Measurements from ENCODE around the gene TRIM49D1.
"Not testable (repeated sequence)": the region's sequence is repeated elsewhere in the genome, so short reads cannot be mapped to it uniquely, and the experiment has no call there.

TRIM49D1 gene

DNA sequence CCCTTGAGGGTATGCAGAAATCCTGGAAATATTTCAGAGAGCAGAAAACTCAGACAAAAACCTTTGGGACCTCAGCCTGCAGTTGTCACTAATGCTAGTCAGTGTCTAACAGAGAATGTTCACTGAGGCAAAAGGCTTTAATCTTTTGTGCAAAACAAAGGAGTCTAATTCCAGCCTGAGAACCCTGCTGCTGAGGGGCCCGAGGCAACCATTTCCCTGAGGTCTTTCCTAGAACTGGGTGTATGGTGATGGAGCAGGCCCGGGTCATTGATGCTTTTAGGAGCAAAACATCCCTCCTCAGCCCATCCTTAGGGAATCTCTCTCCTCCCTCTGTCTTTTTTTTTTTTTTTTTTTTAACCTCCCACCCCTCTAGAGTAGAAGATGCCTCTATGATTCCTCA is 49.5 kb downstream of the TRIM49D1 start:
- not testable (repeated sequence) for H3K9me2 ChIP-seq (replicated peaks; ENCODE audit: insufficient read depth, low read length); H3K4me1 ChIP-seq (ENCODE audit: low read length); H3F3A ChIP-seq (ENCODE audit: insufficient read depth, low read length); H3K9me3 ChIP-seq (replicated peaks; ENCODE audit: insufficient read depth, low read length); H3K4me3 ChIP-seq (ENCODE audit: low read length); H3K27ac ChIP-seq (ENCODE audit: low read length); H3K4me2 ChIP-seq (ENCODE audit: low read depth, low read length); DNase-seq; H3K9ac ChIP-seq (ENCODE audit: low read length); H2AFZ ChIP-seq (ENCODE audit: low read length); H3K79me2 ChIP-seq (ENCODE audit: low read length); H4K20me1 ChIP-seq (ENCODE audit: insufficient read depth, low read length); H3K27me3 ChIP-seq (replicated peaks; ENCODE audit: insufficient read depth, low read length); H3K36me3 ChIP-seq (replicated peaks; ENCODE audit: insufficient read depth, low read length)

DNA sequence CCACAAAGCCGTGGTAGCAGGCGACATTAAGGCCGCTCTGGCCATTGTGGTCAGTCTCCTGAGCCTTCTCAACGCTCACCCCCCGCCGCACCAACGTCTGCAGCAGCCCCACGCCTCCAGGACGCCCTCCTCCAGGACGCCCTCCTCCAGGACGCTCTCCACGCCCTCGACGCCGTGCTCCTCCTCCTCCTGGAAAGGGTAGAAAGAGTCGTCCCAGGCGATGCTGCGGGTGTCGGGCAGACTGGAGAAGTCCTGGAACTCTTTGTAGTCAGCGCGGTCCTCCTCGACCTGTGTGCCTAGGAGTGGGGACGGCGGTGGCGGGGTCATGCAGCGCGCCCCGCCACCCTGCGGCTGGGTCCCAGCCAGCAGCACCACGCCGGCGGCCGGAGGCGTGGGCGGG is 56.8 kb downstream of the TRIM49D1 start:
- not testable (repeated sequence) for H4K20me1 ChIP-seq (ENCODE audit: insufficient read depth, low read length); H3K27me3 ChIP-seq (replicated peaks; ENCODE audit: insufficient read depth, low read length); H3K4me2 ChIP-seq (ENCODE audit: low read depth, low read length); H2AFZ ChIP-seq (ENCODE audit: low read length); H3K79me2 ChIP-seq (ENCODE audit: low read length); H3F3A ChIP-seq (ENCODE audit: insufficient read depth, low read length); H3K9ac ChIP-seq (ENCODE audit: low read length); H3K36me3 ChIP-seq (replicated peaks; ENCODE audit: insufficient read depth, low read length); DNase-seq; H3K4me3 ChIP-seq (ENCODE audit: low read length); H3K9me3 ChIP-seq (replicated peaks; ENCODE audit: insufficient read depth, low read length); H3K9me2 ChIP-seq (replicated peaks; ENCODE audit: insufficient read depth, low read length); H3K4me1 ChIP-seq (ENCODE audit: low read length); H3K27ac ChIP-seq (ENCODE audit: low read length)

DNA sequence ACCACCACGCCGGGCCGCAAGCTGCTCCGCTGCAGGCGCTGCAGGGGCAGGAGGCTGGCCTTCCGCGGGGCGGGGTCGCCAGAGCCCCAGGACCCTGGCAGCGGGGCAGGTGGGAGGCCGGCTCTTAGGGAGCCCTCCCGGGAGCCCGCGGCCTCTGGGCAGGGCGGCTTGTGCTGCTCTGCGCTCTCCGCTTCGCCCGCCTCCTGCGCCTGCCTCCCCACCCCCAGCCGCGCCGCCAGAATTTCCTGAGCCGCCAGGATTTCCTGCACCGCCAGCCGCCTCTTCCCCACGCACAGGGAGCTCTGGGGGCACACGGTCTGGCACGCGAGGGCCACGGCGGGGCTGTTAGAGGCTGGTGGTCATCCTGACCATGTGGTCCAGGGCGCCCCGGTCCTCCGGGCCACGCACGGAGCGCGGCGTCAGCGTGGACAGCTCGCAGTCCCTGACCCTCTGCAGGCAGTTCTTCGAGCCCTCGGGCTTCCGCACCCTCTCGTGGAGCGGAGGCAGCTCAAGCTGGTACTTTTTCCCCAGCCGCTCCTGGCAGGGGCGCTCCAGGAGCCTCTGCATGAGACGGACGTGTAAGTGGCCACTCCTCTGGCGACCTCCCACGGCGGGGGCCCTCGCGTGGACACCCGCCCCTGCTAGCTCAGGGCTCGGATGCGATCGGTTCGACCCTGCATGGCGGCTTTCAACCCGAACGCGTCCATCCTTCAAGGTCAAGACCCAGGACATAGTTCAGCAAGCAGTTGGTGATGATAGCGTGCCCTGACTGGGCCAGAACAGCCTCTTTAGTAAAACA is 57.9 kb downstream of the TRIM49D1 start:
- H3K36me3 ChIP-seq (replicated peaks; ENCODE audit: insufficient read depth, low read length); H3F3A ChIP-seq (ENCODE audit: insufficient read depth, low read length); H3K4me2 ChIP-seq (ENCODE audit: low read depth, low read length); H3K4me3 ChIP-seq (ENCODE audit: low read length); H3K27ac ChIP-seq (ENCODE audit: low read length); H4K20me1 ChIP-seq (ENCODE audit: insufficient read depth, low read length); H3K27me3 ChIP-seq (replicated peaks; ENCODE audit: insufficient read depth, low read length); DNase-seq; H3K9me3 ChIP-seq (replicated peaks; ENCODE audit: insufficient read depth, low read length); H3K4me1 ChIP-seq (ENCODE audit: low read length); H2AFZ ChIP-seq (ENCODE audit: low read length); H3K79me2 ChIP-seq (ENCODE audit: low read length); H3K9me2 ChIP-seq (replicated peaks; ENCODE audit: insufficient read depth, low read length); H3K9ac ChIP-seq (ENCODE audit: low read length): not testable (repeated sequence)
